ENCODE results near the gene ELOVL5.
"Not testable (repeated sequence)": the region's sequence is repeated elsewhere in the genome, so short reads cannot be mapped to it uniquely, and the experiment has no call there.

The ELOVL5 gene

GRCh38 chr6:53359095-53359842 lies 10.5 kb upstream of the ELOVL5 start:
- Histone ChIP-seq H3K27me3 (ENCODE audit: control insufficient read depth, insufficient read depth, low read length) (peaks cover 11% of the 10 kb centered on the region; the same call in 1 of the 2 replicates), H3K4me1 (ENCODE audit: control insufficient read depth, insufficient read depth, low read length) (peaks cover 23% of the 10 kb centered on the region), H3K36me3 (ENCODE audit: control insufficient read depth, insufficient read depth, low read length) (no peaks in the 10 kb centered on the region), H3K9me3 (ENCODE audit: control insufficient read depth, insufficient read depth, low read depth, low read length) (peaks cover 10% of the 10 kb centered on the region; the same call in 1 of the 2 replicates), H3K4me3 (ENCODE audit: low read depth, low read length) (peak overlapping the region; percentile 84), H3K9ac (ENCODE audit: low read length) (peak overlapping the region; percentile 94), H3K27ac (ENCODE audit: low read depth, low read length) (peak overlapping the region; percentile 96)

GRCh38 chr6:53358440-53359094 lies 9.8 kb upstream of the ELOVL5 start:
- H3K4me3 ChIP-seq (ENCODE audit: low read depth, low read length) = peak overlapping the region; percentile 84
- H3K9ac ChIP-seq (ENCODE audit: low read length) = peak overlapping the region; percentile 94
- peak overlapping the region; percentile 96 for H3K27ac ChIP-seq (ENCODE audit: low read depth, low read length)

GRCh38 chr6:53357576-53358360 lies 9.0 kb upstream of the ELOVL5 start:
- peak overlapping the region; percentile 84; the same call in 1 of the 2 replicates for H3K4me3 ChIP-seq (ENCODE audit: low read depth, low read length)
- H3K36me3 ChIP-seq (ENCODE audit: control insufficient read depth, insufficient read depth, low read length) = no peaks in the 10 kb centered on the region
- H3K27ac ChIP-seq (ENCODE audit: low read depth, low read length) = no peak overlapping the region
- H3K27me3 ChIP-seq (ENCODE audit: control insufficient read depth, insufficient read depth, low read length) = peaks cover 11% of the 10 kb centered on the region; the same call in 1 of the 2 replicates
- H3K9ac ChIP-seq (ENCODE audit: low read length) = no peak overlapping the region
- peaks cover 23% of the 10 kb centered on the region for H3K4me1 ChIP-seq (ENCODE audit: control insufficient read depth, insufficient read depth, low read length)
- H3K9me3 ChIP-seq (ENCODE audit: control insufficient read depth, insufficient read depth, low read depth, low read length) = no peaks in the 10 kb centered on the region

More at GRCh38 chr6:53358440-53359094, 9.8 kb upstream of the ELOVL5 start:
- peaks cover 11% of the 10 kb centered on the region; the same call in 1 of the 2 replicates for H3K27me3 ChIP-seq (ENCODE audit: control insufficient read depth, insufficient read depth, low read length)
- H3K4me1 ChIP-seq (ENCODE audit: control insufficient read depth, insufficient read depth, low read length) = peaks cover 23% of the 10 kb centered on the region
- peaks cover 3% of the 10 kb centered on the region; the same call in 1 of the 2 replicates for H3K9me3 ChIP-seq (ENCODE audit: control insufficient read depth, insufficient read depth, low read depth, low read length)
- no peaks in the 10 kb centered on the region for H3K36me3 ChIP-seq (ENCODE audit: control insufficient read depth, insufficient read depth, low read length)

GRCh38 chr6:53353624-53354023 lies 4.9 kb upstream of the ELOVL5 start:
- H3K4me1 ChIP-seq (ENCODE audit: control insufficient read depth, insufficient read depth, low read length) = peaks cover 10% of the 10 kb centered on the region; the same call in 1 of the 2 replicates
- no peak overlapping the region for H3K27ac ChIP-seq (ENCODE audit: low read depth, low read length)
- H3K9me3 ChIP-seq (ENCODE audit: control insufficient read depth, insufficient read depth, low read depth, low read length) = no peaks in the 10 kb centered on the region
- no peak overlapping the region for H3K9ac ChIP-seq (ENCODE audit: low read length)
- H3K36me3 ChIP-seq (ENCODE audit: control insufficient read depth, insufficient read depth, low read length) = no peaks in the 10 kb centered on the region
- no peak overlapping the region for H3K4me3 ChIP-seq (ENCODE audit: low read depth, low read length)
- H3K27me3 ChIP-seq (ENCODE audit: control insufficient read depth, insufficient read depth, low read length) = peaks cover 17% of the 10 kb centered on the region; the same call in 1 of the 2 replicates

GRCh38 chr6:53352360-53352759 lies 3.6 kb upstream of the ELOVL5 start:
- no peaks in the 10 kb centered on the region; the same call in 1 of the 2 replicates for H3K4me1 ChIP-seq (ENCODE audit: control insufficient read depth, insufficient read depth, low read length)
- H3K9me3 ChIP-seq (ENCODE audit: control insufficient read depth, insufficient read depth, low read depth, low read length) = no peaks in the 10 kb centered on the region
- no peaks in the 10 kb centered on the region for H3K36me3 ChIP-seq (ENCODE audit: control insufficient read depth, insufficient read depth, low read length)
- peaks cover 8% of the 10 kb centered on the region; the same call in 1 of the 2 replicates for H3K27me3 ChIP-seq (ENCODE audit: control insufficient read depth, insufficient read depth, low read length)
- no peak overlapping the region for H3K4me3 ChIP-seq (ENCODE audit: low read depth, low read length)
- H3K27ac ChIP-seq (ENCODE audit: low read depth, low read length) = no peak overlapping the region
- H3K9ac ChIP-seq (ENCODE audit: low read length) = no peak overlapping the region

GRCh38 chr6:53349209-53349693 lies 501 bp upstream of the ELOVL5 start:
- H3K9ac ChIP-seq (ENCODE audit: low read length) = peak overlapping the region; percentile 82
- no peaks in the 10 kb centered on the region for H3K36me3 ChIP-seq (ENCODE audit: control insufficient read depth, insufficient read depth, low read length)

GRCh38 chr6:53347921-53348370 lies 804 bp downstream of the ELOVL5 start:
- no peaks in the 10 kb centered on the region for H3K36me3 ChIP-seq (ENCODE audit: control insufficient read depth, insufficient read depth, low read length)
- no peaks in the 10 kb centered on the region for H3K9me3 ChIP-seq (ENCODE audit: control insufficient read depth, insufficient read depth, low read depth, low read length)
- peak overlapping the region; percentile 93 for H3K4me3 ChIP-seq (ENCODE audit: low read depth, low read length)
- peak overlapping the region; percentile 78; the same call in 1 of the 2 replicates for H3K27ac ChIP-seq (ENCODE audit: low read depth, low read length)
- H3K27me3 ChIP-seq (ENCODE audit: control insufficient read depth, insufficient read depth, low read length) = peaks cover 6% of the 10 kb centered on the region; the same call in 1 of the 2 replicates
- H3K4me1 ChIP-seq (ENCODE audit: control insufficient read depth, insufficient read depth, low read length) = peaks cover 16% of the 10 kb centered on the region
- H3K9ac ChIP-seq (ENCODE audit: low read length) = peak overlapping the region; percentile 82

More at GRCh38 chr6:53349209-53349693, 501 bp upstream of the ELOVL5 start:
- Histone ChIP-seq H3K9me3 (ENCODE audit: control insufficient read depth, insufficient read depth, low read depth, low read length) (no peaks in the 10 kb centered on the region), H3K4me3 (ENCODE audit: low read depth, low read length) (peak overlapping the region; percentile 93), H3K27ac (ENCODE audit: low read depth, low read length) (no peak overlapping the region), H3K4me1 (ENCODE audit: control insufficient read depth, insufficient read depth, low read length) (peaks cover 15% of the 10 kb centered on the region), H3K27me3 (ENCODE audit: control insufficient read depth, insufficient read depth, low read length) (peaks cover 6% of the 10 kb centered on the region; the same call in 1 of the 2 replicates)

GRCh38 chr6:53347250-53347920 lies 1.4 kb downstream of the ELOVL5 start:
- Histone ChIP-seq H3K4me3 (ENCODE audit: low read depth, low read length) (peak overlapping the region; percentile 93), H3K9ac (ENCODE audit: low read length) (peak overlapping the region; percentile 82), H3K4me1 (ENCODE audit: control insufficient read depth, insufficient read depth, low read length) (peaks cover 16% of the 10 kb centered on the region), H3K9me3 (ENCODE audit: control insufficient read depth, insufficient read depth, low read depth, low read length) (no peaks in the 10 kb centered on the region), H3K36me3 (ENCODE audit: control insufficient read depth, insufficient read depth, low read length) (no peaks in the 10 kb centered on the region), H3K27ac (ENCODE audit: low read depth, low read length) (0 out of 2 replicates have a peak overlapping the region, but pooled peaks have one; percentile 78), H3K27me3 (ENCODE audit: control insufficient read depth, insufficient read depth, low read length) (peaks cover 6% of the 10 kb centered on the region; the same call in 1 of the 2 replicates)

- not testable (repeated sequence) for H3K27ac ChIP-seq (ENCODE audit: low read depth, low read length); H3K36me3 ChIP-seq (ENCODE audit: control insufficient read depth, insufficient read depth, low read length); H3K27me3 ChIP-seq (ENCODE audit: control insufficient read depth, insufficient read depth, low read length); H3K9me3 ChIP-seq (ENCODE audit: control insufficient read depth, insufficient read depth, low read depth, low read length); H3K4me3 ChIP-seq (ENCODE audit: low read depth, low read length); H3K9ac ChIP-seq (ENCODE audit: low read length)
- peaks cover 16% of the 10 kb centered on the region for H3K4me1 ChIP-seq (ENCODE audit: control insufficient read depth, insufficient read depth, low read length)
These were observed 2.7 kb downstream of the ELOVL5 start for GRCh38 chr6:53346049-53346448.

GRCh38 chr6:53344969-53345368 lies 3.8 kb downstream of the ELOVL5 start:
- Histone ChIP-seq H3K27me3 (ENCODE audit: control insufficient read depth, insufficient read depth, low read length) (peaks cover 6% of the 10 kb centered on the region; the same call in 1 of the 2 replicates), H3K4me3 (ENCODE audit: low read depth, low read length) (no peak overlapping the region), H3K4me1 (ENCODE audit: control insufficient read depth, insufficient read depth, low read length) (peaks cover 16% of the 10 kb centered on the region), H3K36me3 (ENCODE audit: control insufficient read depth, insufficient read depth, low read length) (no peaks in the 10 kb centered on the region), H3K9ac (ENCODE audit: low read length) (no peak overlapping the region), H3K9me3 (ENCODE audit: control insufficient read depth, insufficient read depth, low read depth, low read length) (no peaks in the 10 kb centered on the region), H3K27ac (ENCODE audit: low read depth, low read length) (no peak overlapping the region)
